Testis (tissue), 3 donors: ENCODE results near the gene AFAP1L2. TPM values are rescaled to one million over a fixed set of nuclear protein-coding genes. Genes with fewer than 3 reads are reported as not detected.

Experiments used
- DNase-seq: peaks from one replicate; pipeline ENCODE4 v3.0.0-alpha.2; 2019
- H3K27ac ChIP-seq, 2 donors: fragments of 200-600 bp; sonication (generic); one replicate each; pipeline ENCODE4 v1.5.1; 2019
- H3K27me3 ChIP-seq: fragments of 200-600 bp; sonication (generic); one replicate; pipeline ENCODE4 v1.5.1; 2019
- H3K36me3 ChIP-seq: fragments of 200-600 bp; sonication (generic); one replicate; pipeline ENCODE4 v1.5.1; 2017; ENCODE audit warnings: low read depth; ENCODE audit errors: missing control alignments
- H3K4me1 ChIP-seq: fragments of 200-600 bp; sonication (generic); one replicate; pipeline ENCODE4 v1.5.1; 2019
- H3K4me3 ChIP-seq, 2 donors: fragments of 200-600 bp; sonication (generic); one replicate each; pipeline ENCODE4 v1.5.1; 2017 to 2019
- H3K9me3 ChIP-seq: fragments of 200-600 bp; sonication (generic); one replicate; pipeline ENCODE4 v1.5.1; 2017
- POLR2A ChIP-seq: fragments of 450-650 bp; IDR thresholded peaks from one replicate; pipeline ENCODE4 v1.6.1; 2017; ENCODE audit warnings: antibody characterized with exemption, mild to moderate bottlenecking, moderate library complexity
- WGBS, 2 donors: methylation state at CpG; one replicate each; pipeline ENCODE4 v1.1.5; 2018; 5-methylcytosine and 5-hydroxymethylcytosine counted together
- intact Hi-C: fragments of 100-400 bp; cut with DNase I; formaldehyde crosslinking; loops from one replicate; pipeline ENCODE4 v1.15.1; 2023; ENCODE audit warnings: low total_unique reads
- polyA plus RNA-seq: library from polyadenylated mRNA; stranded (reverse); fragments of 350-450 nt; fragmentation: Illumina TruSeq; extraction: RNeasy Lipid Tissue Mini Kit (QIAGEN cat#74804); gene quantifications from one replicate; pipeline ENCODE4 v1.2.3, GENCODE V29; 2014; ENCODE audit warnings: low read depth, low replicate concordance; ENCODE audit not compliant: insufficient read depth
- total RNA-seq, 2 donors: library from RNA; depleted of rRNA; stranded (reverse); fragments of >200 nt; gene quantifications; one replicate each; pipeline ENCODE4 v1.2.3, GENCODE V29; 2016
- TF ChIP-seq, protein P1 (sequence below), 3 experiments: fragments of 450-650 bp in 2 of 3; fragments of 200-600 bp in 1 of 3; sonication (generic) in 1 of 3; IDR thresholded peaks; one replicate each; pipeline ENCODE4 v1.5.1; 2016 to 2019; ENCODE audit warnings: antibody characterized with exemption in 3 of 3, mild to moderate bottlenecking in 2 of 3, moderate library complexity in 1 of 3

AFAP1L2 gene
- total and polyA plus RNA-seq, 3 donors from 2014 or later: 4.0 to 7.4 (median 6.9) TPM

DNA sequence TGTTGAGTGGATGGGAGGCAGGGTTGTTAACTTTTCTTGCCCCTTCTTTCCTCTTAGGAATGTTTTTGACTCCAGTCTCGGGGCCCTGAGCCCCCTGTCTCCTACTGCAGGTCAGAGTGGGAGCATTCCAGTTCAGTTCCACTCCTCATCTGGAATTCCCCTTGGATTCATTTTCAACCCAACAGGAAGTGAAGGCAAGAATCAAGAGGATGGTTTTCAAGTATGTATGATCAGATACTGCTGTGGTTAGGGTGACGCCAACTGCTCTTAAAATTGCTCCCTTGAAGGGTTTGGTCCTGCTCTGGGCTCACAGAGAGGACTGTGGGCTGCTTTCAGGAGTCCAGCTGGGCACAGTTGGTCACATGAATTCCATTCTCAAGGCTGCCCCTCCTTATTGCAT is 143.2 kb downstream of the AFAP1L2 start:
- no peak overlapping the region for H3K27ac ChIP-seq
- no peak for DNase-seq

DNA sequence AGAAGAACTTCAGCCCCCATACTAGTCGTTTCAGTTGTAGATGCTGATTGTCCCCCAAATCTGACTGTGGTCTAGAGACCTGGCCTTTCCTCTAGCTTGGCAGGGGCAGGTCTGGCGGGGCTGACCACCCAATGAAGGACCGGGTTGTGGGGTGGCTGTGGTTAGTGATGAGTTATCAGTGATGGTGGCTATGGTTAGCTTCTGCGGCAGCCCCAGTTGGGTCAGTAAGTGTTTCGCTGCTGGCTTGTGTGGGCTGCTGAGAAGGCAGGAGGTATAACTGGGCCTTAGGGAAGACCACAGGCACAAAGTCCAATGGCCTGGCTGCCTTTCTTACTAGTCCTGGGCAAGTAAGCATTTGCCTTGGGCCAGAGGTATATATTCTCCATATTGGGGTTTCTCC is 143.9 kb downstream of the AFAP1L2 start:
- WGBS, 2 donors: 95% methylated on average over 5 of the region's 5 CpGs
- no peak for DNase-seq
- no peaks in the 10 kb centered on the region for H3K36me3 ChIP-seq
- no peak overlapping the region for H3K27ac ChIP-seq
- TF ChIP-seq POLR2A: no peak
- TF ChIP-seq, protein P1, sequence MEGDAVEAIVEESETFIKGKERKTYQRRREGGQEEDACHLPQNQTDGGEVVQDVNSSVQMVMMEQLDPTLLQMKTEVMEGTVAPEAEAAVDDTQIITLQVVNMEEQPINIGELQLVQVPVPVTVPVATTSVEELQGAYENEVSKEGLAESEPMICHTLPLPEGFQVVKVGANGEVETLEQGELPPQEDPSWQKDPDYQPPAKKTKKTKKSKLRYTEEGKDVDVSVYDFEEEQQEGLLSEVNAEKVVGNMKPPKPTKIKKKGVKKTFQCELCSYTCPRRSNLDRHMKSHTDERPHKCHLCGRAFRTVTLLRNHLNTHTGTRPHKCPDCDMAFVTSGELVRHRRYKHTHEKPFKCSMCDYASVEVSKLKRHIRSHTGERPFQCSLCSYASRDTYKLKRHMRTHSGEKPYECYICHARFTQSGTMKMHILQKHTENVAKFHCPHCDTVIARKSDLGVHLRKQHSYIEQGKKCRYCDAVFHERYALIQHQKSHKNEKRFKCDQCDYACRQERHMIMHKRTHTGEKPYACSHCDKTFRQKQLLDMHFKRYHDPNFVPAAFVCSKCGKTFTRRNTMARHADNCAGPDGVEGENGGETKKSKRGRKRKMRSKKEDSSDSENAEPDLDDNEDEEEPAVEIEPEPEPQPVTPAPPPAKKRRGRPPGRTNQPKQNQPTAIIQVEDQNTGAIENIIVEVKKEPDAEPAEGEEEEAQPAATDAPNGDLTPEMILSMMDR (IDR thresholded peaks at IDR 0.05): no peak
- no peaks in the 10 kb centered on the region for H3K27me3 ChIP-seq
- H3K4me1 ChIP-seq: no peaks in the 10 kb centered on the region
- H3K9me3 ChIP-seq: no peaks in the 10 kb centered on the region
- no peak overlapping the region for H3K4me3 ChIP-seq
- intact Hi-C loops: no loop called here

More for the DNA sequence above, 143.2 kb downstream of the AFAP1L2 start:
- Histone ChIP-seq H3K4me3 (no peak overlapping the region), H3K27me3 (no peaks in the 10 kb centered on the region), H3K9me3 (no peaks in the 10 kb centered on the region), H3K36me3 (no peaks in the 10 kb centered on the region), H3K4me1 (no peaks in the 10 kb centered on the region)
- WGBS, 2 donors: 83 to 89% methylated on average over 2 of the region's 2 CpGs
- TF ChIP-seq POLR2A: no peak
- TF ChIP-seq, protein P1 (IDR thresholded peaks at IDR 0.05): no peak
- intact Hi-C loops: no loop called here

DNA sequence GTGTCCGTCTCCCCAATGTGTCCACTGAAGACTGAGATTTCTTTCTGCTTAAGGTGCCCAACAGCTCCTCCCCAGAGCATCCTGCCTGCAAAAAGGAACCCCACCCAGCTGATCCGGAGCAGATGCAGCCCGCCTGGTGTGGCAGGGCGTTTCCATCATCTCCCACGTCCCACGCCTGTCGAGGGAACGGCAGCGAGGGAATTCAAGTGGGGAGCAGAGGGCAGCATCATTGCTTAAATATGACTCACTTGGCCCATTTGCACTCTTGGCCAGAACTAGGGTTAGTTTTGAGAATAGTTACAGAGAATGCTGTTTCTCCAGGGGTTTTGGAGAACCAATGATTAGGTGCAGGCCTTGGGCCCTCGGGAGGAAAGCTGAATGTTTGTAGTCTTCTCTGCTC is 144.5 kb downstream of the AFAP1L2 start:
- Histone ChIP-seq H3K4me3 (no peak overlapping the region), H3K36me3 (no peaks in the 10 kb centered on the region), H3K4me1 (no peaks in the 10 kb centered on the region), H3K27me3 (no peaks in the 10 kb centered on the region), H3K27ac (no peak overlapping the region), H3K9me3 (no peaks in the 10 kb centered on the region)
- intact Hi-C loops: no loop called here
- TF ChIP-seq, protein P1 (IDR thresholded peaks at IDR 0.05): no peak
- no peak for TF ChIP-seq POLR2A
- WGBS, 2 donors: 84 to 85% methylated on average over 10 of the region's 10 CpGs
- no peak for DNase-seq

DNA sequence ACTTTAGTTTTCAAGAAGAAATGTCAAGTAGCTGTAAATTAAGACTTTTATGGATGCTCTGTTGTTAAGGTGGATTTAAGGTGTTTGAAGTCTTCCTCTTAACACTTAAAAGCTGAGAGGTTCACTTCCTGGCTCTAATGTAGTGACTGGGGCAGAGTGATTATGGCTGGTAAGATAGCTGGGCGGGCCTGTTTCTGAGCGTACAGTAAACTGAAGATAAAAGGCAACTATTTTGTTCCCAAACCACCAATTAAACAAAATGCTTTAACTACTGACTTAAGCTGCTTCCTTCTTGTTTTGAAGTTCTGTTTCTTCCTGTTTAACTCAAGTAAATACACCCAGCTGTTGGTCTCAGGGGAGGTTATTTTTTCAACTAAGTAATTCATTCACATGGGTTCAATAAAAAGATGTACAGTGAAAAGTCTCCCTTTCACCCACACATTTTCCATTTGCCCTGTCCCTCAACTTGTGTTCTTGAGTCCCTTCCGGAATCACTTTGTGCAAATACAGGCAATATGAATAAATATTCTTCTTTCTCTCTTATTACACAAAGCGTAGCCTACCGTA is 145.9 kb downstream of the AFAP1L2 start:
- Histone ChIP-seq H3K9me3 (no peaks in the 10 kb centered on the region), H3K4me3 (no peak overlapping the region), H3K36me3 (no peaks in the 10 kb centered on the region), H3K4me1 (no peaks in the 10 kb centered on the region), H3K27ac (no peak overlapping the region), H3K27me3 (no peaks in the 10 kb centered on the region)
- TF ChIP-seq, protein P1 (IDR thresholded peaks at IDR 0.05): no peak
- no peak for TF ChIP-seq POLR2A
- intact Hi-C loops: no loop called here
- DNase-seq: no peak
- 58 to 60% methylated on average over 5 of the region's 5 CpGs for WGBS, 2 donors

DNA sequence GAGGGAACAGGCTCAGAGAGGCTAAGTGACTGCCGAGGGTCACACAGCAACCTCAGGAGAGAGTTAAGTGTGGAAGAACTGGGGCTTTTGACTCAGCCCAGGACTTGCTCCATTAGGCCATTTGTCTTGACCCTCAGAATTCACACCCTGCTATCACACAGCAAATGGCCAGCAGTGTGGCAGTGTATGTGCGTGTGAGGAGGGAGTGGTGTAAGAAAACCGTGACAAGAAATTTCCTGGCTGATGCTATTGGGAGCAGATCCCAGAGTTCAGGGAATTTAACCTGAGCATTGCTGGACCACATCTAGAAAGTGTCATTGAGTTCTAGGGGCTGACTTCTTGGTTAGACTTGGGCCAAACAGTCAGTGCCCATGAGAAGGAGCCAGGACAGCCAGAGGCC is 146.8 kb downstream of the AFAP1L2 start:
- H3K9me3 ChIP-seq: no peaks in the 10 kb centered on the region
- intact Hi-C loops: no loop called here
- no peak for DNase-seq
- no peaks in the 10 kb centered on the region for H3K4me1 ChIP-seq
- no peak overlapping the region for H3K4me3 ChIP-seq
- no peaks in the 10 kb centered on the region for H3K36me3 ChIP-seq
- no peak overlapping the region for H3K27ac ChIP-seq
- 45 to 74% methylated on average over 3 of the region's 3 CpGs for WGBS, 2 donors
- TF ChIP-seq POLR2A: no peak
- TF ChIP-seq, protein P1 (IDR thresholded peaks at IDR 0.05): no peak
- no peaks in the 10 kb centered on the region for H3K27me3 ChIP-seq
